ENCODE results near the gene DBR1. TPM values are rescaled to one million over a fixed set of nuclear protein-coding genes. Genes with fewer than 3 reads are reported as not detected.

DBR1 gene
- total and polyA plus RNA-seq, 9 of the 15 experiments (the other 6 are each of a cell fraction or from before 2014, with no cell fraction given): 2.7 to 14.1 (median 10.9) TPM

DNA sequence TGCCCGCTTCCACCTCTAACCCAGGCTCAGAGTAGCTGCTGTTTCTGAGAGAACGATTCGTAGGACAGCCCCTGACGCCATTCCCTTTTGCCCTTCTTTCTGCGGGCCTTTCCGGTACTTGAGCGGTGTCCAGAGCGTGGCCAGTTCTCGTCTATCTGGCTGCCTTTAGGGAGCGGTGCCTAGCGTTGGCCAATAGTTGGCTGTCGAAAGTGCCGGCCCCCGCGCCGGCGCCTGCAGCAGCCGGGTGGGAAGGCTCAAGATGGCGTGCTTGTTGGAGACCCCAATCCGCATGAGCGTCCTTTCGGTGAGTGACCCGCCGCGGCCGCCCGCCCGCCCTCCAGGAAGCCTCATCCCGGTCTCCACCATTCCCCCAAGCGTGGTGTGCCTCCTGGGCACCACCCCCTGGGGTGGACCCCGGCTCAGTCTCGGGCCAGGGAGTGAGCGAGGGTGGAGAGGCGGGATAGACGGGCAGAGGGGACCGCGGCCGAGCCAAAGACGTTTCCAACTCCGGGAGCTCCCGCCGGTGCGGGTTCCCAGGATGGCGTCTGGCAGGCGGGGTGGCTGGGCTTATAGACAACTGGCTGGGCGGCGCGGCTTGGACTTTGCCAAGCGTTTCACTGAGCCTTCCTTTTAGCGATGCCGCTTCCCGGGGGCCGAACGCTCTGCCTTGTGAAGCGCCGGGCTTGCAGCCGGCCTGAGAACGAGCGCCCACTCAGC lies 12.7 kb upstream of the DBR1 start, which contains the start of gene ARMC8 (continued):
- no peak for TF ChIP-seq ZNF175 (CRISPR knock-in tag; IDR thresholded peaks at IDR 0.05; ENCODE audit: low read depth)
- TF ChIP-seq, protein P1, sequence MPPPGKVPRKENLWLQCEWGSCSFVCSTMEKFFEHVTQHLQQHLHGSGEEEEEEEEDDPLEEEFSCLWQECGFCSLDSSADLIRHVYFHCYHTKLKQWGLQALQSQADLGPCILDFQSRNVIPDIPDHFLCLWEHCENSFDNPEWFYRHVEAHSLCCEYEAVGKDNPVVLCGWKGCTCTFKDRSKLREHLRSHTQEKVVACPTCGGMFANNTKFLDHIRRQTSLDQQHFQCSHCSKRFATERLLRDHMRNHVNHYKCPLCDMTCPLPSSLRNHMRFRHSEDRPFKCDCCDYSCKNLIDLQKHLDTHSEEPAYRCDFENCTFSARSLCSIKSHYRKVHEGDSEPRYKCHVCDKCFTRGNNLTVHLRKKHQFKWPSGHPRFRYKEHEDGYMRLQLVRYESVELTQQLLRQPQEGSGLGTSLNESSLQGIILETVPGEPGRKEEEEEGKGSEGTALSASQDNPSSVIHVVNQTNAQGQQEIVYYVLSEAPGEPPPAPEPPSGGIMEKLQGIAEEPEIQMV (tag; conservative IDR thresholded peaks at IDR 0.05; ENCODE audit: low read depth): no peak
- TF ChIP-seq CHCHD3 (CRISPR knock-in tag; IDR thresholded peaks at IDR 0.05): no peak
- peak; percentile 86 for TF ChIP-seq ZBTB7A (IDR thresholded peaks at IDR 0.05; ENCODE audit: borderline replicate concordance, control insufficient read depth, low read depth, low read length)
- no peak for TF ChIP-seq ZNF584 (CRISPR knock-in tag; IDR thresholded peaks at IDR 0.05; ENCODE audit: low read depth)
- TF ChIP-seq ATF7 (IDR thresholded peaks at IDR 0.05): peak; percentile 50; the same call in 1 of the 2 replicates
- TF ChIP-seq CTCF (IDR thresholded peaks at IDR 0.05 in 2 of 3, conservative IDR thresholded peaks at IDR 0.05 in 1 of 3; ENCODE audit: insufficient read depth in 2 of 3, low read depth in 1 of 3, low read length in 3 of 3): no peak
- TF ChIP-seq FOXP1 (CRISPR knock-in tag; IDR thresholded peaks at IDR 0.05): no peak
- TF ChIP-seq ETS2 (tag; IDR thresholded peaks at IDR 0.05; ENCODE audit: borderline replicate concordance, poor library complexity, severe bottlenecking): no peak
- no peak for TF ChIP-seq GATAD2B (IDR thresholded peaks at IDR 0.05; ENCODE audit: borderline replicate concordance)
- no peak for TF ChIP-seq ARNT (IDR thresholded peaks at IDR 0.05)
- TF ChIP-seq ZBTB2 (IDR thresholded peaks at IDR 0.05): peak; percentile 22; the same call in 1 of the 2 replicates
- TF ChIP-seq KAT7 (CRISPR knock-in tag; IDR thresholded peaks at IDR 0.05; ENCODE audit: borderline replicate concordance): peak; percentile 71; the same call in 1 of the 2 replicates
- TF ChIP-seq POLR2A (conservative IDR thresholded peaks at IDR 0.05): peak; percentile 82
- peak; percentile 94 for TF ChIP-seq DIDO1 (tag; IDR thresholded peaks at IDR 0.05; ENCODE audit: low read depth)
- no peak for TF ChIP-seq ZC3H4 (CRISPR knock-in tag; IDR thresholded peaks at IDR 0.05; ENCODE audit: borderline replicate concordance)
- no peak for TF ChIP-seq BACH1 (tag; IDR thresholded peaks at IDR 0.05)
- TF ChIP-seq MTA1 (IDR thresholded peaks at IDR 0.05; ENCODE audit: borderline replicate concordance): no peak
- TF ChIP-seq EHMT2 (IDR thresholded peaks at IDR 0.05): 0 out of 2 replicates have a peak, but pooled peaks have one; percentile 32
- TF ChIP-seq ZNF12 (CRISPR knock-in tag; IDR thresholded peaks at IDR 0.05): no peak
- no peak for TF ChIP-seq ETV6 (IDR thresholded peaks at IDR 0.05; ENCODE audit: borderline replicate concordance in 1 of 2, low read depth in 2 of 2, low read length in 1 of 2)
- no peak for TF ChIP-seq ETV6 (CRISPR knock-in tag; IDR thresholded peaks at IDR 0.05; ENCODE audit: borderline replicate concordance)

Data from K562 (cell line).